Fibroblast of skin of abdomen (primary cell): Measurements from ENCODE around the gene ATP6AP1.

ENCODE experiments used
- DNase-seq: peaks from one replicate; pipeline ENCODE4 v3.0.0-alpha.2; 2013

Gene ATP6AP1

DNA sequence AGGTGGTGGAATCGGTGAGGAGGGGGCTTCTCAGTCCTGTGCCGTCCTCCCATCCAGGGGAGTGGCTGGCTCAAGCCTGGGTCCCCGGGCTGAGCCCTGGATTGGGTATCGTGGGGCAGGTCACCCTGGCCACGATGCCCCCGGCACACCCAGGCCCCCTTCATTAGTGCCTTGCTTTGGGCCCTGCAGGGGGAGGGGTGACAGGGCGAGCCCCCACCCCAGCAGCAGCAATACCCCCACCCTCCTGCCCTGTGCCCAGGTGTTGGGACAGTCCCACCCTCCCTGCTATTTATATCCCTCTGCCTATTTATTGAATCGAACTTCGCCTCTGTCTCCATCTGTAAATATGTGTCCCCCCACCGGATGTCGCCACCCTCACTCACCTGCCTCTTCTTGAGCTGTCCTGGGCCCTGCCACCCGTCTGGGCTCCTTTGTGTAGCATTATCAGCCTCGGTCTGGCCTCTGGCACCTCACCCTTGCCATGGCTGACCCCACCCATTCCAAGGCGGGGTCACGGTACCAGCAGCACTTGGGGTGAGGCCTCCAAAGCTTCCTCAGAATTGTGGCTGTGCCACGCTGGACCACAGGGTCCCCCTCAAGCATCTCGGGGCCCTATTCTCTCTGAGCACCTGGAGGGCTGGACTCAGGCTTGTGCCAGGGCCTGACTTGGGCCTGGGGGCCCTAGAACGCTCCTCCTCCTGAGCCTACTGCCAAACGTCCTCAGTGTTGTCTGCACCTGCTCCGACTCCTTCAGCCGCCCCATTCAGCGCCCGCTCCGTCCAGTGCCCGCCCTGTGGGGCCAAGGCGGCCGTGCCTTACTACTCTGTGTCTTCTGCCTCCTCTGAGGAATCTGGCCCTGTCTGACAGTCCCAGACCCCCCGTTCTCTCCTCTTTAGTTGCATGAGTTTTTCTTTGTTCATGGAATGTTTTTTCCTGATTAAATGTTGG, 44.5 kb downstream of the ATP6AP1 start:
- DNase-seq, result no peak

DNA sequence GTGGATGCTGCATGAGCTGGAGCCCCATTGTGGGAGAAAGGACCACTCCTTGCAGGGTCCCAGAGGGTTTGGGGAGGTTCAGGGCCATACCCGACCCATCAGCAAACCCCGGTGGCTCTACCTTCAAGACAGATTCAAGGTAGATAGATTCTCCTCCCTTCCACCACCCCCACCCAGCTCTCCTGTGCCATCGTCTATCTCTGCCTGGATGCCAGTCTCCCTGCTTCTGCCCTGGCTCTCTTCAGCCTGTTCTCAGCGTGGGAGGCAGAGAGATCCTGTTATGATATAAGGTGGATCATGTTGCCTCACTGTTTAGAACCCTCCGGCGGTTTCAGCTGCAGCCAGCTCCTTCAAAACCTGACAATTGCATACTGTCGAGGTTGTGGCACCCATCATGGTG, 45.2 kb downstream of the ATP6AP1 start:
- DNase-seq, result no peak

DNA sequence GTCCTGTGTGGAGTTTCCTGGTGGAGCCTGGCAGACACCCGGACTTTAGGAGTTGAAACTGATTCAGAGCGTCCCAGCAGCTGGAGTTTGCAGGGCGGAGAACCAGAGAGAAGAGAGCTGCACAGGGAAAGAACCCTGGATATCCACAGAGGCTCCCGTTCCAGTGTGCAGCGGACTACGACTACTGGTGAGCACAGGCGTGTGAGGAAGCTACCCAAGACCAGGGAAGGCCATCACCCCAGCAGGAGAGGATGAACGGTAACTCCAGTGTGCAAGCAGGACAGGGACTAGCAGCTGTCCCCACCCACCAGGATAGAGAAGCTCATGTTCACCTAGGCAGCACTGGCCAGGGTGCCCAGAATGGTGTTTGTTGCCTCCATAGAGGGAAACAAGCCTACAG, 48.3 kb downstream of the ATP6AP1 start:
- no peak for DNase-seq

DNA sequence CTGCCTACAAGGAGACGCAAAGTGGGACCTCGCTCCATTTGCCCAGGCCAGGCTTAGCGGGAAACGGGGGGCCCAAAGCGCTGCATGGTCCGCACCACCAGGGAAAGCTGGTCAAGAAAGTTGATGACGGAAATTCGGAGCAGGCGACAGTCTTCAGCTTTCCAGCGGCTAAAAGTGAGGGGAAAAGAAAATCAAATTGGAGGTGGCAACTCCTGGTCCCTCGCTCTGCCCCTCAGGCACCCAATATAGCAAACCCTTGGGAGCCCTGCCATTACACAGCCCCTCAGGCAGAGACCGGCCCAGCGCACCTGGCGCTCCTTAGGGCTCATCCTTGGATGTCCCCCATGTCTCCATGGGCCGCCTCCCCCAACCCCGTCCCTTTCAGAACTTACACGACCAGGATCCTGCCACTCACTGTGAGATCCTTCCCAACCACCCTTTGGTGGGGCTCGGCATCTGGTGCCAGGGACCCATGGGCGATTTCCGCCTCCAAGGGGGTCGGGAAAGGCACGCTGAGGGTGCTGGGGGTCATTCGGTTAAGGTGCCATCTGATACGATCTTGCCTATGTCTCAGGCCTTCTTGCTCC, 49.5 kb downstream of the ATP6AP1 start:
- no peak for DNase-seq

DNA sequence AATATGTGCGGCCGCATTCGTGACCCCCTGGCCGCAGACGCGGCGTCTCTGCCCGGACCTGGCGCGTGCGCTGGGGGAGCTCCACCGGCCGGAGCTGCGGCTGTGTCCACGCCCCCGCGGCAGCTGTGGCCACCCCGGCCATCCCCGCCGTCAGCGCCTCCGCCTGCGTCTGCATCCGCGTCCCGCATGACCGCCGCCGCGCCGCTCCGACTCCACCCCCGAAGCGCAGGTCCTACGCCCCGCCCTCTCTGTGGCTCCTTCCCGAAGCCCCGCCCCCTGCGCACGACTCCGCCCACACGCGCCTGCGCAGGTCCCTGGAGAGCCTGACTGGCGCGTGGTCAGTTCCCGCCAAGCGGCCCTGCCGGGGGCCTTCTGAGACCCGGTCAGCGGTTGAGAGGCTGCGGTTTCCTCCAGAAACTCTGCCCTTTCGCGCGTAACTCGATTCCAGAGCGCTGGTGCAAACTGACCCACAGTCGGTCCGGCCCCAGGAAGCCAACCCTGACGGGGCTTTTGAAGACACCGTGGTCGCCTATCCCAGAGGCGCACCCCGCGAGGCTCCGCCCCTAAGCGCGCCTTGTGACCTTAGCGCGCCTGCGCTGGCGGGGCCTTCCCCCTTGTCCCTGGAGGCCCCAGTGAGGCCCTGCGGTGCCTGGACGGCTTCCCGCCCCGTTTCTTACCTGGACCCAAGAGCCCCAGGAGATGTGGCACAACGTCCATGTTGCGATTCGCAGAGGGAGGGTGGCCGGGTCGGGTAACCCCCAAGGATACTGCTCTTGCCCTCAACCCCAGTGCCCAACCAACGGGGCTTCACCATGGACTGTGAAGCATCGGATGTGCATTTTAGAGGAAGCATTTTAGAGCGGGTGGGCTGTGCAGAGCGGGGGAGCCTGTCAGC, 50.5 kb downstream of the ATP6AP1 start, which contains the start of gene LAGE3:
Gene LAGE3, minus strand, starts transcription at position 554 of the 895 bp plus-strand sequence. Its CDS starts 366 bp downstream, at position 188.
- peak; percentile 86 for DNase-seq

DNA sequence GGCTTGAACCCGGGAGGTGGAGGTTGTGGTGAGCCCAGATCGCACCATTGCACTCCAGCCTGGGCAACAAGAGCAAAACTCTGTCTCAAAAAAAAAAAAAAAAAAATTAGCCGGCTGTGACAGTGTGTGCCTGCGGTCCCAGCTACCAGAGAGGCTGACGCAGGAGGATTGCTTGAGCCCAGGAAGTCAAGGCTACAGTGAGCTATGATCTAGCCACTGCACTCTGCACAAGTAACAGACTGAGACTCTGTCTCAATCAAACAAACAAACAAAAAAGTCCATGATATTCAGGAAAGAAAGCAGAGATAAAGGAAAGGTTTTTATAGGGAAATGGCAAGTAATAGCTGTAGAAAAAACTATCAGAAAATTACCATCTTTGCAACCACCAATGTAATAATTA, 52.7 kb downstream of the ATP6AP1 start:
- no peak for DNase-seq

DNA sequence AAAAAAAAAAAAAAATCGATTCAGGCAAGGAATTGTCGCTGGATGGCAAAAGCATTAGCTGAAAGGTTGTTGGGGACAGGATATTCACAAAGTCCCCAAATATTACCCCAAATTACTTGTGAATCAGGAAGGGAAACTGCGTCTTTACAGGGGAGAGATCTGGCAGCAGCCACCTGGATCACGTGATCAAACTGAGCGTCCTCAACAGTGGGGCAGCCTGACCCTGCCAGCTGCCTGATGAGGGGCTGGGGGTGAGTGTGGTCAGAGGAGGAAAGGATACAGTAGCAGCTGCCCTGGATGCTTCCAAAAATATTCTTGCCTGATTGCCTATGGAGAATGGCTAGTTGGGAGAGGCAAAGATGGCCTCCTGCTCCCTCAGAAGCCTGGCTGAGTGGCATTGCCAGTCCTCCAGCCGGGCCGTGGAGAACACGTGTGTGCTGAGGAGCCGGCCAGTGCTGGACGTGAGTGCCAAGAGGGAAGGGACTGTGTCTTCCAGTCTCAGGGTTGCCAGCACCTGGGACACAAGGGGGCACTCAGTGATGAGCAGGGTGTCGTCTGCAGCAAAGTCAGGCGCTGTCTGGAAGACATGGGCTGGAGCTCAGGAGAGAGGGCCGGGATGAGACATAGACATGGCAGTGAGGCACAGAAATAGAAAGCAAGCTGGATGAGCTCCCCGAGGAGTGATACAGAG, 53.6 kb downstream of the ATP6AP1 start:
- DNase-seq, result no peak

DNA sequence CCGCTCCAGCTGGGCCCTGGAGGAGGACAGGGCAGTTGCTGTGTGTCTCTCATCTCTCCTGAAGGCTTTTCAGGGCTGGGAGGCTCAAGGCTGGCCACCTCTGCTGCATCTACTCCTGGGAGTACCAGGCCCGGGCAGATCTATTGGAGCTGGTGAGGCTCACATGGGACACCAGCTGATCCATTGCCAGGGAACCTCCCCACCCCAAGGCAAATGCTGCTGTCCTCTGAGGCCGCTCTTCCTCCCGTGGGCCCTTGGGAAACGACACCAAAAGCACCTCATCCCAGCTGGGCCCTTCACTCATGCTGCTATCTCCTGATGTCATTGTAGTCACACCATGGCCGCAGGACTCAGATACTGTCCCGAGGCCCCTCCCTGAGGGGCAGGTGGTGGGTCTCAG, 54.3 kb downstream of the ATP6AP1 start:
- no peak for DNase-seq

DNA sequence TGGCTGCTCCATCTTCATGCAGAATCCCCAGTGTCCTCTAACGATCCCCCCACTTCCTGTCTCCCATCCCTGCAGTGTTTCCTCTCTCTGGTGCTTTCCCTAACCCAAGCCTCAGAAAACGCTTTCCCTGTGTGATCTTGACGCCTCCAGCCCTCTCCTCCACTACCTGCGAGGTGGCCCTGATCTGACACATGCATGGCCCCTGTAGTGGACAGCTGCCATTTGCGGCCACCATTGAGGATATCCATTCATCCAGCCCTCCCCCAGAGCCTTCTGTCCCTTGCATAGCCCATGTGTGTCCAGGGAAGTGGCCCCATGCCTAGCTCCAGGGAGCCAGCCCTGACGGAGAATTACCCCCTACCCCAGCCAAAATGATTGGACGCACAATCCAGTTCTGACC, 54.8 kb downstream of the ATP6AP1 start:
- no peak for DNase-seq

DNA sequence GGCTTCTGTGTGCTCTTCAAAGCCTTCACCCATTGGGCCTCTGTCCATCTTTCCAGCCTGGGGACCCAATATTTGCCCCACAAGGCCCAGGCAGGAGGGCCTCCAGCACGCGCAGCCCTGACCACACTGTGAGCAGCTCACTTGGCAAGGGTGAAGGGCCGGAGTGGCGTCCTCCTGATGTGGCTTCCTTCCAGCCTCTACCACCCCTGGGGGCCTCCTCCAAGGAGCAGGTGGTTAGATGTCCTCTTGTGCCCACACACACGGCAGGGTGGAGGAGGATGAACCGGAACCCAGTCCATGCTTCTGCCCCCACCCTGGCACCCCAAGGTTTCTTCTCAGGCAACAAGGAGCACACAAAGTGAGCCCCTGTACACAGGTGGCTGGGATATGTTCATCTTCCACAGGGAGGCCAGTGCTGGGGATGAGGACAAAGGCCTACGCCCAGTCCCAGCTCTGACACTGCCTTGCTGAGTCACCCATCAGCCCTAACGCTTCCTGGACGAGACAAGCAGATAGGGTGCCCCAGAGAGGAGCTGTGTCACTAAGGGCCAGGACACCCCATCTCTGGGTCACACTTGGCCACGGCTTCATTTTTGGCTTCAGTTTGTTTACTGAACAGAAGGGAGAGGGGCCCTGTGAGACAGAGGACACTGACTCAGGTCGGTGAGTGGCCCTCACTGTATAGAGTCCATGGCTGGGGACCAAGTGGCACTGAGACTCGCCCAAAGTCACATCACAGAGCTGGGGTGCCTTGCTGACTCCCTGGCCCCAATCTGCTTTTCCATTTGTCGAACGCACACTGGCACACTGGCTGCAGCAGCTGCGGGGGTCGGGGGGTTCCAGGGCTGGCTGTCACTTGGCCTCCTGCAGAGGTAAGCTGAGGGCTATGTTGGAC, 56.0 kb downstream of the ATP6AP1 start:
- DNase-seq, result no peak

DNA sequence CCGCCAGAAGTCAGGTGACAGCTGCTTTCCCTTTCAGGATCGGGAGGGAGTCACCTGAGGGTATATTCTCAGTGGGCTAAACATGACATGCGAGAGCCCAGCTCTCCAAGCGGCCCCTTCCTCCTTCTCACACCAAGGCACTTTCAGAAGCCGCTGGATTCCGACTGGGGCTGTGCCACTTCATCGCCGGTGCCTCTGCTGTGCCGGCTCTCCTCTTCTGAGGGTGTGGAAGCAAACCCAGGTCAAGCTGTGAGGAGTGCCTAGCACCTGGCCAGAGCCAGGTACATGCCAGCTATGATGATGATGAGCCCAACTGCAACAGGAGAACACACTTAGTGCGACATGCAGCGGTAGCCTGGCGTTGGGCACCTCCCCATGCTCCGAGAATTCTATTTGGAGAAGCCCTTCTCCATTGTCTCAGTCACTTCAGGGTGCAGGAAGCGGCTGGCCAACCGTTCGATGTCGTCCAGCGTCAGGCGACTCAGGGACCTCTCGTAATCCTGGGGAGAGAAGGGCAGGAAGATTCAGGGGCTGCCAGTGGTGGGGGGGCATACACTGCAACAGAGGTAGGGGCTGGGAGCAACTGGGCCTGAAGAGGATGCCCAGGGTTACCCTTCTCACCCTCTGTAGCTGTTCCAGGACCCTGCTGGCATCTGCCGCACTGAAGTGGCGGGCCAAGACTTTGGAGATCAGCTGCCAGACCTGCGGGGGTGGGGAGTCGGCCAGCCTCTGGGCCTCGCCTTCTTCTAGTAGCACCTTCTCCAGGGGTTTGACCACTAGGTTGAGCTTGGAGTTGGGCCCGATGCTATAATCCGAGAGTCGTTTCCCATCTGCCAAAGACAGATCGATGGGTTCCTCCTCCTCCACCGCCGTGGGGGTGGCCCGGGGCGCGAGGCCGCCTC, 56.9 kb downstream of the ATP6AP1 start:
- no peak for DNase-seq

DNA sequence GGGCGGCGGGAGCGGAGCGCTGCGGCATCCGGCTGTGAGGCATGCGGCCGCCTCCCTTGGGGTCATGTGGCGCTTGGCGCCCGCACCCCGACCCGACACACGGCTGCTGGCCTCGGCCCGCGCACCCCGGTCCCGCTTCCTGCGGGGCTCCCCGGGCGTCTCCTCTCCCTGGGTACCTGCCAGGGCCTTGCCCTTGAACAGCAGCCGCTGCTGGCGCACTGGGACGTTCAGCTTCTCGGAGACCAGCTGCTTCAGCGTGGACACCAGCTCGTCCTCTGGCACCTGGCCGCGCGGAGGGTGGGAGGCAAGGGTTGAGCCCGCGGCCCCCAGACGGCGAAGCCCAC, 57.5 kb downstream of the ATP6AP1 start:
- DNase-seq, result no peak
